B cell (primary cell): Measurements from ENCODE around the gene CDS2. TPM values are rescaled to one million over a fixed set of nuclear protein-coding genes. Genes with fewer than 3 reads are reported as not detected.

Source experiments
- ATAC-seq: fragments of 200-7000 bp; cut with Tn5 transposase; one replicate; pipeline ENCODE4 v1.10.0; 2021; ENCODE audit warnings: low read depth, mild to moderate bottlenecking, moderate number of reproducible peaks, moderate library complexity
- CTCF ChIA-PET: fragments of 350-600 bp; sonication (Branson Sonifier 250); formaldehyde crosslinking; loops from one replicate; lab custom pipeline; 2021; ENCODE audit warnings: antibody characterized with exemption, inconsistent platforms; lab: Charles Lee
- POLR2A ChIA-PET: fragments of 350-600 bp; sonication (Branson Sonifier 250); formaldehyde crosslinking; loops from one replicate; lab custom pipeline; 2021; ENCODE audit warnings: antibody characterized with exemption; lab: Charles Lee
- DNase-seq: peaks from one replicate; pipeline ENCODE4 v3.0.0; 2013
- H2AFZ ChIP-seq: 2 replicates; pipeline ENCODE4 v1.6.1; 2012; ENCODE audit warnings: mild to moderate bottlenecking, low read depth, low read length; ENCODE audit not compliant: insufficient read depth, poor library complexity, severe bottlenecking
- H3K27ac ChIP-seq, 2 donors: 1 replicate in 1 of 2; 2 replicates in 1 of 2; pipeline ENCODE4 v1.5.1; 2012 to 2013; ENCODE audit warnings: low read length in 2 of 2, mild to moderate bottlenecking in 2 of 2, moderate library complexity in 1 of 2
- H3K27me3 ChIP-seq, 4 experiments: fragments of 200-600 bp in 1 of 4; sonication (generic) in 1 of 4; replicated peaks in 1 of 4; 1 replicate in 2 of 4; 2 replicates in 2 of 4; pipeline versions ENCODE4 v1.6.1 to v1.7.0; 2013 to 2016; ENCODE audit warnings: low read length in 3 of 4, mild to moderate bottlenecking in 2 of 4, mixed read lengths in 1 of 4, moderate library complexity in 1 of 4; ENCODE audit not compliant: insufficient read depth in 4 of 4, control insufficient read depth in 3 of 4; ENCODE audit errors: control extremely low read depth in 1 of 4
- H3K36me3 ChIP-seq, 2 experiments: replicated peaks in 1 of 2; 1 replicate in 1 of 2; 2 replicates in 1 of 2; pipeline versions ENCODE4 v1.6.1 to v1.7.1; 2013; ENCODE audit warnings: low read length in 1 of 2; ENCODE audit not compliant: insufficient read depth in 2 of 2, control insufficient read depth in 1 of 2; ENCODE audit errors: control extremely low read depth in 1 of 2, extremely low read depth in 1 of 2
- H3K4me1 ChIP-seq, 2 donors: fragments of 200-600 bp in 1 of 2; sonication (generic) in 1 of 2; 1 replicate in 1 of 2; 2 replicates in 1 of 2; pipeline versions ENCODE4 v1.5.1 to v1.6.1; 2013 to 2017; ENCODE audit warnings: low read length in 2 of 2; ENCODE audit not compliant: control insufficient read depth in 2 of 2, insufficient read depth in 2 of 2
- H3K4me2 ChIP-seq: replicated peaks from 2 replicates; pipeline ENCODE3; 2012; ENCODE audit warnings: mild to moderate bottlenecking, low read depth, low read length; ENCODE audit not compliant: poor library complexity, severe bottlenecking
- H3K4me3 ChIP-seq, 5 experiments: fragments of 200-600 bp in 1 of 5; sonication (generic) in 1 of 5; 1 replicate in 3 of 5; 2 replicates in 2 of 5; pipeline versions ENCODE4 v1.5.1 to v1.7.0; 2011 to 2016; ENCODE audit warnings: low read length in 4 of 5, mild to moderate bottlenecking in 4 of 5, low read depth in 2 of 5, control low read depth in 1 of 5, moderate library complexity in 1 of 5; ENCODE audit not compliant: insufficient read depth in 1 of 5; ENCODE audit errors: control extremely low read depth in 1 of 5, extremely low read depth in 1 of 5
- H3K79me2 ChIP-seq: fragments of 200-600 bp; sonication (generic); one replicate; pipeline ENCODE4 v1.6.0; 2016; ENCODE audit warnings: low read length; ENCODE audit not compliant: control insufficient read depth, insufficient read depth
- H3K9ac ChIP-seq: fragments of 200-600 bp; sonication (generic); 2 replicates; pipeline ENCODE4 v1.6.1; 2017; ENCODE audit warnings: mild to moderate bottlenecking, low read length, moderate library complexity
- H3K9me3 ChIP-seq, 3 donors: one replicate each; pipeline versions ENCODE4 v1.6.1 to v1.7.1; 2013; ENCODE audit warnings: low read length in 2 of 3; ENCODE audit not compliant: control insufficient read depth in 2 of 3, insufficient read depth in 1 of 3; ENCODE audit errors: control extremely low read depth in 1 of 3
- H4K20me1 ChIP-seq: 2 replicates; pipeline ENCODE4 v1.6.0; 2012; ENCODE audit warnings: mild to moderate bottlenecking, low read length; ENCODE audit not compliant: insufficient read depth, control insufficient read depth, poor library complexity, severe bottlenecking
- H3K27ac Mint-ChIP-seq: one replicate; pipeline ENCODE4 v1.8.0; 2021; ENCODE audit warnings: mixed read lengths
- H3K27me3 Mint-ChIP-seq: one replicate; pipeline ENCODE4 v1.8.0; 2021; ENCODE audit warnings: mixed read lengths
- H3K4me1 Mint-ChIP-seq: one replicate; pipeline ENCODE4 v1.8.0; 2021; ENCODE audit warnings: mixed read lengths
- H3K4me3 Mint-ChIP-seq: one replicate; pipeline ENCODE4 v1.8.0; 2021; ENCODE audit warnings: mixed read lengths
- H3K9me3 Mint-ChIP-seq: one replicate; pipeline ENCODE4 v1.8.0; 2022; ENCODE audit warnings: mixed read lengths; ENCODE audit not compliant: insufficient read depth
- CTCF ChIP-seq: fragments of 200-600 bp; IDR thresholded peaks from one replicate; pipeline ENCODE4 v1.8.0; 2022; ENCODE audit warnings: antibody characterized with exemption, mild to moderate bottlenecking
- EZH2 ChIP-seq: IDR thresholded peaks from 2 replicates; pipeline ENCODE4 v1.6.1; 2012; ENCODE audit warnings: borderline replicate concordance, low read depth, mild to moderate bottlenecking, moderate library complexity, low read length; ENCODE audit not compliant: insufficient read depth, poor library complexity, severe bottlenecking
- WGBS: methylation state at CpG from one replicate; pipeline ENCODE4 v1.1.5; 2013; ENCODE audit warnings: missing lambda C conversion rate; ENCODE audit not compliant: insufficient coverage; 5-methylcytosine and 5-hydroxymethylcytosine counted together
- intact Hi-C: fragments of 100-400 bp; cut with micrococcal nuclease; formaldehyde crosslinking; loops from one replicate; pipeline ENCODE4 v1.10.0; 2022
- polyA plus RNA-seq: library from polyadenylated mRNA; depleted of rRNA; stranded (reverse); fragments of >200 nt; gene quantifications from 2 replicates; pipeline ENCODE4 v1.2.3, GENCODE V29; 2012
- total RNA-seq, 2 donors: library from RNA; stranded (reverse); fragments of 120-200 nt in 1 of 2; gene quantifications; 1 replicate in 1 of 2; 2 replicates in 1 of 2; pipeline versions ENCODE4 v1.2.3 to v1.2.4, GENCODE V29; 2013 to 2022

Gene CDS2
- total and polyA plus RNA-seq, 2 donors (not counting 1 experiment from before 2014, with no cell fraction given): 17.3 to 48.6 TPM

GRCh38 chr20:5168651-5169396 is 42.0 kb downstream of the CDS2 start:
- POLR2A ChIA-PET: interaction anchor here (0.6 to 1.5 kb wide), 3 partner anchors 42 to 524 kb away, joined by 3 to 7 read pairs (median 4); partner anchors contain the start of gene CDS2
- ATAC-seq: peak; percentile 62
- Histone ChIP-seq H3K4me2 (peak overlapping the region; percentile 68), H3K36me3 (peaks cover 0 to 13% of the 10 kb centered on the region in 2 experiments), H4K20me1 (peaks cover 42% of the 10 kb centered on the region), H3K4me1 (peaks cover 35 to 62% of the 10 kb centered on the region in 2 donors), H3K27ac (peak overlapping the region in 1 of 2 donors; percentile 62), H3K4me3 (peak overlapping the region in 1 of 5 experiments; percentile 17), H3K79me2 (peaks cover 87% of the 10 kb centered on the region), H3K27me3 (no peaks in the 10 kb centered on the region), H3K9ac (peak overlapping the region; percentile 38), H3K9me3 (no peaks in the 10 kb centered on the region), H2AFZ (no peak overlapping the region)
- TF ChIP-seq EZH2 (no peak), CTCF (no peak)
- peak overlapping the region; percentile 71 for H3K4me3 Mint-ChIP-seq
- WGBS: 0% methylated on average over 2 of the region's 3 CpGs
- no peaks in the 10 kb centered on the region for H3K27me3 Mint-ChIP-seq
- peaks cover 78% of the 10 kb centered on the region for H3K4me1 Mint-ChIP-seq
- intact Hi-C loops: no loop called here
- DNase-seq: peak; percentile 49
- H3K27ac Mint-ChIP-seq: peak overlapping the region; percentile 88
- CTCF ChIA-PET: interaction anchor here (1.0 to 1.7 kb wide), 5 partner anchors 22 to 280 kb away, joined by 3 to 10 read pairs (median 3); partner anchors contain the start of gene CDS2
- no peaks in the 10 kb centered on the region for H3K9me3 Mint-ChIP-seq

GRCh38 chr20:5170341-5170740 is 43.5 kb downstream of the CDS2 start:
- ATAC-seq (no peak), DNase-seq (no peak)
- TF ChIP-seq EZH2: no peak
- no peak for TF ChIP-seq CTCF
- Histone ChIP-seq H3K36me3 (peaks cover 0 to 23% of the 10 kb centered on the region in 2 experiments), H3K4me2 (no peak overlapping the region), H3K9me3 (no peaks in the 10 kb centered on the region), H3K4me3 (no peak overlapping the region), H3K4me1 (peaks cover 35 to 57% of the 10 kb centered on the region in 2 donors), H3K27ac (no peak overlapping the region), H3K9ac (no peak overlapping the region), H4K20me1 (peaks cover 37% of the 10 kb centered on the region), H3K27me3 (no peaks in the 10 kb centered on the region), H2AFZ (no peak overlapping the region), H3K79me2 (peaks cover 76% of the 10 kb centered on the region)
- Mint-ChIP-seq H3K9me3 (no peaks in the 10 kb centered on the region), H3K4me1 (peaks cover 69% of the 10 kb centered on the region), H3K27ac (peak overlapping the region; percentile 34), H3K4me3 (no peak overlapping the region), H3K27me3 (no peaks in the 10 kb centered on the region)
- ChIA-PET POLR2A (no interaction called here), CTCF (interaction anchor here (1.1 kb wide), 1 partner anchor 52 kb away, joined by 3 read pairs; no protein-coding TSS in a partner anchor)
- WGBS: 61% methylated on average over 5 of the region's 8 CpGs
- intact Hi-C loops: no loop called here
